Neuron (in vitro differentiated cells): ENCODE data around the gene SLC6A9.

Experiments
- H2AFZ ChIP-seq: one replicate; pipeline ENCODE4 v1.6.1; 2013; ENCODE audit warnings: low read depth, mild to moderate bottlenecking, inconsistent platforms, low read length, moderate library complexity
- H3K27me3 ChIP-seq: one replicate; pipeline ENCODE4 v1.6.1; 2013; ENCODE audit warnings: low read length; ENCODE audit not compliant: insufficient read depth
- H3K36me3 ChIP-seq: one replicate; pipeline ENCODE4 v1.6.1; 2013; ENCODE audit warnings: low read length; ENCODE audit not compliant: insufficient read depth
- H3K4me1 ChIP-seq: one replicate; pipeline ENCODE4 v1.6.1; 2013; ENCODE audit warnings: low read length; ENCODE audit not compliant: insufficient read depth
- H3K4me3 ChIP-seq: 2 replicates; pipeline ENCODE4 v1.5.1; 2013; ENCODE audit warnings: mild to moderate bottlenecking, low read length, moderate library complexity
- H3K9me3 ChIP-seq: one replicate; pipeline ENCODE4 v1.6.1; 2013; ENCODE audit warnings: low read length

Gene SLC6A9

GRCh38 chr1:43970911-43971310, 60.4 kb downstream of the SLC6A9 start:
- Histone ChIP-seq H3K9me3 (no peaks in the 10 kb centered on the region), H3K4me3 (peak overlapping the region; percentile 92), H3K27me3 (no peaks in the 10 kb centered on the region), H2AFZ (no peak overlapping the region), H3K4me1 (peaks cover 19% of the 10 kb centered on the region), H3K36me3 (peaks cover 8% of the 10 kb centered on the region)

- Histone ChIP-seq H3K4me3 (peak overlapping the region; percentile 92), H3K9me3 (no peaks in the 10 kb centered on the region), H3K4me1 (peaks cover 15% of the 10 kb centered on the region), H3K27me3 (no peaks in the 10 kb centered on the region), H2AFZ (no peak overlapping the region), H3K36me3 (peaks cover 8% of the 10 kb centered on the region)
These were observed 60.8 kb downstream of the SLC6A9 start for GRCh38 chr1:43970502-43970901.

- Histone ChIP-seq H2AFZ (no peak within 1 kb of the TSS), H3K4me1 (peaks cover 13% of the 10 kb centered on the region), H3K27me3 (no peaks in the 10 kb centered on the region), H3K9me3 (no peaks in the 10 kb centered on the region), H3K36me3 (peaks cover 8% of the 10 kb centered on the region), H3K4me3 (peak within 1 kb of the TSS; percentile 92)
These were observed 61.4 kb downstream of the SLC6A9 start, which contains the start of gene DPH2 for GRCh38 chr1:43969746-43970466. DPH2 (plus strand) TSS chr1:43970010; CDS start chr1:43970176, 166 bp downstream.

GRCh38 chr1:43969416-43969745, 61.9 kb downstream of the SLC6A9 start:
- H3K27me3 ChIP-seq: no peaks in the 10 kb centered on the region
- peak overlapping the region; percentile 37 for H3K4me3 ChIP-seq
- no peaks in the 10 kb centered on the region for H3K9me3 ChIP-seq
- H3K4me1 ChIP-seq: peaks cover 12% of the 10 kb centered on the region
- H3K36me3 ChIP-seq: peaks cover 8% of the 10 kb centered on the region
- no peak overlapping the region for H2AFZ ChIP-seq

GRCh38 chr1:43968348-43968948, 62.8 kb downstream of the SLC6A9 start:
- Histone ChIP-seq H3K9me3 (no peaks in the 10 kb centered on the region), H3K4me1 (peaks cover 7% of the 10 kb centered on the region), H3K27me3 (no peaks in the 10 kb centered on the region), H3K36me3 (peaks cover 11% of the 10 kb centered on the region), H3K4me3 (no peak overlapping the region), H2AFZ (no peak overlapping the region)

GRCh38 chr1:43965316-43965715, 65.9 kb downstream of the SLC6A9 start:
- Histone ChIP-seq H3K9me3 (no peaks in the 10 kb centered on the region), H3K27me3 (no peaks in the 10 kb centered on the region), H3K36me3 (peaks cover 33% of the 10 kb centered on the region), H3K4me3 (no peak overlapping the region), H2AFZ (no peak overlapping the region), H3K4me1 (no peaks in the 10 kb centered on the region)

GRCh38 chr1:43963890-43964289, 67.4 kb downstream of the SLC6A9 start:
- Histone ChIP-seq H3K4me3 (no peak overlapping the region), H3K4me1 (no peaks in the 10 kb centered on the region), H3K9me3 (no peaks in the 10 kb centered on the region), H2AFZ (no peak overlapping the region), H3K36me3 (peaks cover 40% of the 10 kb centered on the region), H3K27me3 (no peaks in the 10 kb centered on the region)

- Histone ChIP-seq H3K4me3 (no peak overlapping the region), H2AFZ (no peak overlapping the region), H3K4me1 (no peaks in the 10 kb centered on the region), H3K36me3 (peaks cover 43% of the 10 kb centered on the region), H3K9me3 (no peaks in the 10 kb centered on the region), H3K27me3 (no peaks in the 10 kb centered on the region)
These were observed 68.3 kb downstream of the SLC6A9 start for GRCh38 chr1:43963006-43963405.

GRCh38 chr1:43962324-43962723, 68.9 kb downstream of the SLC6A9 start:
- no peaks in the 10 kb centered on the region for H3K9me3 ChIP-seq
- peaks cover 50% of the 10 kb centered on the region for H3K36me3 ChIP-seq
- H3K4me3 ChIP-seq: no peak overlapping the region
- no peak overlapping the region for H2AFZ ChIP-seq
- no peaks in the 10 kb centered on the region for H3K27me3 ChIP-seq
- no peaks in the 10 kb centered on the region for H3K4me1 ChIP-seq

GRCh38 chr1:43961692-43962091, 69.6 kb downstream of the SLC6A9 start:
- Histone ChIP-seq H3K4me3 (no peak overlapping the region), H3K4me1 (no peaks in the 10 kb centered on the region), H3K9me3 (no peaks in the 10 kb centered on the region), H3K27me3 (no peaks in the 10 kb centered on the region), H2AFZ (no peak overlapping the region), H3K36me3 (peaks cover 51% of the 10 kb centered on the region)

GRCh38 chr1:43960798-43961197, 70.5 kb downstream of the SLC6A9 start:
- H2AFZ ChIP-seq: no peak overlapping the region
- H3K4me3 ChIP-seq: no peak overlapping the region
- H3K4me1 ChIP-seq: no peaks in the 10 kb centered on the region
- no peaks in the 10 kb centered on the region for H3K27me3 ChIP-seq
- H3K36me3 ChIP-seq: peaks cover 52% of the 10 kb centered on the region
- no peaks in the 10 kb centered on the region for H3K9me3 ChIP-seq

- Histone ChIP-seq H3K4me1 (peaks cover 3% of the 10 kb centered on the region), H3K36me3 (peaks cover 50% of the 10 kb centered on the region), H3K27me3 (no peaks in the 10 kb centered on the region), H3K9me3 (no peaks in the 10 kb centered on the region), H2AFZ (no peak overlapping the region), H3K4me3 (no peak overlapping the region)
These were observed 72.7 kb downstream of the SLC6A9 start for GRCh38 chr1:43958351-43959255.

- peaks cover 45% of the 10 kb centered on the region for H3K36me3 ChIP-seq
- no peak overlapping the region for H2AFZ ChIP-seq
- no peaks in the 10 kb centered on the region for H3K9me3 ChIP-seq
- H3K4me3 ChIP-seq: no peak overlapping the region
- H3K4me1 ChIP-seq: peaks cover 12% of the 10 kb centered on the region
- H3K27me3 ChIP-seq: no peaks in the 10 kb centered on the region
These were observed 73.7 kb downstream of the SLC6A9 start for GRCh38 chr1:43957407-43958040.
